HUES6 (cell line): Measurements from ENCODE around the gene LMF1.
A peak's percentile ranks its signal among the peaks of the same experiment; 100 is the strongest.

Source experiments
- H3K27ac ChIP-seq: 2 replicates; pipeline ENCODE4 v1.7.0; 2013; ENCODE audit warnings: low read depth, mild to moderate bottlenecking, low read length, inconsistent platforms
- H3K27me3 ChIP-seq: 2 replicates; pipeline ENCODE4 v1.6.1; 2013; ENCODE audit warnings: low read length; ENCODE audit not compliant: control insufficient read depth, insufficient read depth
- H3K36me3 ChIP-seq: 2 replicates; pipeline ENCODE4 v1.6.1; 2013; ENCODE audit warnings: low read length; ENCODE audit not compliant: control insufficient read depth, insufficient read depth
- H3K4me1 ChIP-seq: 2 replicates; pipeline ENCODE4 v1.6.1; 2013; ENCODE audit warnings: low read length; ENCODE audit not compliant: control insufficient read depth, insufficient read depth
- H3K4me3 ChIP-seq: 2 replicates; pipeline ENCODE4 v1.5.1; 2013; ENCODE audit warnings: low read depth, low read length
- H3K9ac ChIP-seq: one replicate; pipeline ENCODE4 v1.6.1; 2013; ENCODE audit warnings: mild to moderate bottlenecking, low read length
- H3K9me3 ChIP-seq: 2 replicates; pipeline ENCODE4 v1.6.1; 2013; ENCODE audit warnings: low read depth, low read length; ENCODE audit not compliant: control insufficient read depth, insufficient read depth

Gene LMF1

GRCh38 chr16:977896-978295, 7.1 kb upstream of the LMF1 start:
- peaks cover 44% of the 10 kb centered on the region for H3K27me3 ChIP-seq
- H3K27ac ChIP-seq = no peak overlapping the region
- H3K4me1 ChIP-seq = peaks cover 5% of the 10 kb centered on the region; the same call in 1 of the 2 replicates
- H3K4me3 ChIP-seq = no peak overlapping the region
- no peaks in the 10 kb centered on the region for H3K36me3 ChIP-seq
- peaks cover 5% of the 10 kb centered on the region; the same call in 1 of the 2 replicates for H3K9me3 ChIP-seq
- H3K9ac ChIP-seq = no peak overlapping the region

- no peak overlapping the region for H3K9ac ChIP-seq
- H3K4me3 ChIP-seq = no peak overlapping the region
- peaks cover 37% of the 10 kb centered on the region for H3K27me3 ChIP-seq
- H3K27ac ChIP-seq = no peak overlapping the region
- H3K4me1 ChIP-seq = peaks cover 5% of the 10 kb centered on the region; the same call in 1 of the 2 replicates
- no peaks in the 10 kb centered on the region for H3K36me3 ChIP-seq
- H3K9me3 ChIP-seq = peaks cover 5% of the 10 kb centered on the region; the same call in 1 of the 2 replicates
These were observed 6.4 kb upstream of the LMF1 start for GRCh38 chr16:977081-977701.

GRCh38 chr16:976389-976931, 5.7 kb upstream of the LMF1 start:
- H3K9ac ChIP-seq = no peak overlapping the region
- peaks cover 40% of the 10 kb centered on the region for H3K27me3 ChIP-seq
- peaks cover 5% of the 10 kb centered on the region; the same call in 1 of the 2 replicates for H3K9me3 ChIP-seq
- no peak overlapping the region for H3K4me3 ChIP-seq
- H3K4me1 ChIP-seq = peaks cover 6% of the 10 kb centered on the region; the same call in 1 of the 2 replicates
- no peak overlapping the region for H3K27ac ChIP-seq
- H3K36me3 ChIP-seq = no peaks in the 10 kb centered on the region

GRCh38 chr16:975291-975690, 4.5 kb upstream of the LMF1 start:
- H3K27me3 ChIP-seq = peaks cover 36% of the 10 kb centered on the region
- H3K9me3 ChIP-seq = peaks cover 5% of the 10 kb centered on the region; the same call in 1 of the 2 replicates
- peaks cover 10% of the 10 kb centered on the region; the same call in 1 of the 2 replicates for H3K4me1 ChIP-seq
- H3K27ac ChIP-seq = no peak overlapping the region
- no peaks in the 10 kb centered on the region for H3K36me3 ChIP-seq
- no peak overlapping the region for H3K9ac ChIP-seq
- no peak overlapping the region for H3K4me3 ChIP-seq

GRCh38 chr16:974611-975261, 4.0 kb upstream of the LMF1 start:
- Histone ChIP-seq H3K27me3 (peaks cover 30% of the 10 kb centered on the region), H3K36me3 (no peaks in the 10 kb centered on the region), H3K4me1 (peaks cover 12% of the 10 kb centered on the region), H3K9ac (no peak overlapping the region), H3K4me3 (no peak overlapping the region), H3K27ac (no peak overlapping the region), H3K9me3 (peaks cover 5% of the 10 kb centered on the region; the same call in 1 of the 2 replicates)

GRCh38 chr16:974001-974601, 3.3 kb upstream of the LMF1 start:
- H3K9me3 ChIP-seq = peaks cover 5% of the 10 kb centered on the region; the same call in 1 of the 2 replicates
- H3K9ac ChIP-seq = no peak overlapping the region
- H3K27ac ChIP-seq = no peak overlapping the region
- H3K27me3 ChIP-seq = peaks cover 24% of the 10 kb centered on the region
- no peak overlapping the region for H3K4me3 ChIP-seq
- no peaks in the 10 kb centered on the region for H3K36me3 ChIP-seq
- H3K4me1 ChIP-seq = peaks cover 17% of the 10 kb centered on the region

GRCh38 chr16:973366-973765, 2.6 kb upstream of the LMF1 start:
- Histone ChIP-seq H3K4me1 (peaks cover 19% of the 10 kb centered on the region), H3K27ac (no peak overlapping the region), H3K27me3 (peaks cover 17% of the 10 kb centered on the region), H3K4me3 (no peak overlapping the region), H3K36me3 (no peaks in the 10 kb centered on the region), H3K9me3 (peaks cover 5% of the 10 kb centered on the region; the same call in 1 of the 2 replicates), H3K9ac (no peak overlapping the region)

GRCh38 chr16:972316-973002, 1.7 kb upstream of the LMF1 start:
- peaks cover 5% of the 10 kb centered on the region for H3K36me3 ChIP-seq
- no peak overlapping the region for H3K9ac ChIP-seq
- peaks cover 12% of the 10 kb centered on the region for H3K27me3 ChIP-seq
- H3K4me1 ChIP-seq = peaks cover 25% of the 10 kb centered on the region
- H3K4me3 ChIP-seq = no peak overlapping the region
- H3K27ac ChIP-seq = no peak overlapping the region
- H3K9me3 ChIP-seq = peaks cover 5% of the 10 kb centered on the region; the same call in 1 of the 2 replicates

GRCh38 chr16:971981-972315, 1.2 kb upstream of the LMF1 start:
- Histone ChIP-seq H3K36me3 (peaks cover 7% of the 10 kb centered on the region), H3K9ac (no peak overlapping the region), H3K27ac (no peak overlapping the region), H3K4me1 (peaks cover 25% of the 10 kb centered on the region), H3K27me3 (peaks cover 12% of the 10 kb centered on the region), H3K9me3 (peaks cover 5% of the 10 kb centered on the region; the same call in 1 of the 2 replicates), H3K4me3 (no peak overlapping the region)

- Histone ChIP-seq H3K36me3 (peaks cover 11% of the 10 kb centered on the region), H3K27me3 (peaks cover 12% of the 10 kb centered on the region), H3K4me1 (peaks cover 25% of the 10 kb centered on the region), H3K9ac (no peak overlapping the region), H3K9me3 (peaks cover 5% of the 10 kb centered on the region; the same call in 1 of the 2 replicates), H3K27ac (no peak overlapping the region), H3K4me3 (peak overlapping the region; percentile 68)
These were observed 760 bp upstream of the LMF1 start for GRCh38 chr16:971582-971905.
